Heart left ventricle (tissue), 13 donors: ENCODE measurements around the gene SCP2.

Experiments used
- POLR2A ChIP-seq, 2 donors: fragments of 450-650 bp; IDR thresholded peaks; one replicate each; pipeline ENCODE4 v1.6.1; 2017; ENCODE audit warnings: antibody characterized with exemption in 2 of 2, mild to moderate bottlenecking in 2 of 2, moderate library complexity in 2 of 2
- TF ChIP-seq, protein P1 (sequence below), 12 donors: fragments of 200-600 bp; sonication (generic) in 4 of 12; IDR thresholded peaks; one replicate each; pipeline versions ENCODE4 v1.5.0 to v1.8.0; 2018 to 2022; ENCODE audit warnings: antibody characterized with exemption in 12 of 12, mild to moderate bottlenecking in 5 of 12
- donor health status: ischemic (EF 13 %, LVEDD 7.1; RV severe dilation, severe dysfunction).
- donor health status: DM: no; HTN: yes; CAD: no.
- donor health status: DM: no; HTN: no; CAD: no.
- donor health status: ischemic (EF 25% LVEDD 6.9; RV normal size, moderate dysfunction).
- donor health status: ischemic (EF 25% LVEDD 5.7; RV mildly dilated, moderate dysfunction).
- donor health status: ischemic (EF 35%, LVEDD 5.7; RV mildly dilated, moderate dysfunction).
- donor health status: nonischemic (EF 11% LVEDD 7.7; RV severe dilation, severe dysfunction).
- donor health status: DM: yes; HTN: yes; CAD: no.
- donor health status: PGD.
- donor health status: ischemic (EF 29% LVEDD 5.4; RV normal size, mild dysfunction).
- donor health status: nonischemic (EF 23%, LVEDD 6.1; RV moderate dilation, normal function).

DNA sequence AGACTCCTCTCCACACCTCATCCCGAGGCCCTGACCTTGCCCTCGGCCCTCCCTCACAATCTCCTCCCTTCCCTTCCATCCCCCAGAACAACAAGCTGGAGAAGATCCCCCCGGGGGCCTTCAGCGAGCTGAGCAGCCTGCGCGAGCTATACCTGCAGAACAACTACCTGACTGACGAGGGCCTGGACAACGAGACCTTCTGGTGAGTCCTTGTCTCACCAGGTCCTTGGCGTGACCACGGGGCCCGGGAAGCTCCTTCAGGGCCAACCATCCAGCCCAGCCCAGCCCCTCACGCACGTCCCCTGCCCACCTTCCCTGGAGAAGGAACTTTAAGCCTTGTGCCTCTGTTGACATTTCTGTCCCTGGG, 150.5 kb downstream of the SCP2 start:
- TF ChIP-seq, protein P1, sequence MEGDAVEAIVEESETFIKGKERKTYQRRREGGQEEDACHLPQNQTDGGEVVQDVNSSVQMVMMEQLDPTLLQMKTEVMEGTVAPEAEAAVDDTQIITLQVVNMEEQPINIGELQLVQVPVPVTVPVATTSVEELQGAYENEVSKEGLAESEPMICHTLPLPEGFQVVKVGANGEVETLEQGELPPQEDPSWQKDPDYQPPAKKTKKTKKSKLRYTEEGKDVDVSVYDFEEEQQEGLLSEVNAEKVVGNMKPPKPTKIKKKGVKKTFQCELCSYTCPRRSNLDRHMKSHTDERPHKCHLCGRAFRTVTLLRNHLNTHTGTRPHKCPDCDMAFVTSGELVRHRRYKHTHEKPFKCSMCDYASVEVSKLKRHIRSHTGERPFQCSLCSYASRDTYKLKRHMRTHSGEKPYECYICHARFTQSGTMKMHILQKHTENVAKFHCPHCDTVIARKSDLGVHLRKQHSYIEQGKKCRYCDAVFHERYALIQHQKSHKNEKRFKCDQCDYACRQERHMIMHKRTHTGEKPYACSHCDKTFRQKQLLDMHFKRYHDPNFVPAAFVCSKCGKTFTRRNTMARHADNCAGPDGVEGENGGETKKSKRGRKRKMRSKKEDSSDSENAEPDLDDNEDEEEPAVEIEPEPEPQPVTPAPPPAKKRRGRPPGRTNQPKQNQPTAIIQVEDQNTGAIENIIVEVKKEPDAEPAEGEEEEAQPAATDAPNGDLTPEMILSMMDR (IDR thresholded peaks at IDR 0.05), result no peak
- TF ChIP-seq POLR2A (IDR thresholded peaks at IDR 0.05), result no peak
